ENCODE data around the gene LINC00305. TPM values are rescaled to one million over a fixed set of nuclear protein-coding genes. Genes with fewer than 3 reads are reported as not detected.

The LINC00305 gene
- total and polyA plus RNA-seq, 11 donors: not detected

DNA sequence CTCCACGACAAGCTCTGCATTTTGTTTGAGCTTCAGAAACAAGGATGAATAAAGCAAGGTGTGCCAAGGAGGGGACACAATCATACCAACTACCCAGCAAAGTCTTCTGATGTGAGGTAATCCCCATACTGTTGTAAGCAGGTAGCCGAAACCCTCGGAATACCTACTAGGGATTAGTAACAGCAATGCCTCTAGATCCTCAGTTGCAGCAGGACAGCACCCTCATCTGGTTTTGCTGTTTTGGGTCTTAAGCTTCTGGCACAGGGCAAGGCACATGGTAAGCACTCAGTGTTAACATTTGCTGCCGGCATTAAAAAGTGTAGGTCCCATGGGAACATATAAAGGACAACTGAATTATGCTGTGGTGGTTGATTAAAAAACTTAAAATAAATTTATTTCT lies 16.0 kb upstream of the LINC00305 start:
- Histone ChIP-seq H3K4me3 (no peak overlapping the region), H3K27ac (no peak overlapping the region), H3K36me3 (no peaks in the 10 kb centered on the region), H3K4me1 (no peaks in the 10 kb centered on the region), H3K27me3 (no peaks in the 10 kb centered on the region), H3K9me3 (no peaks in the 10 kb centered on the region)
- DNase-seq (no peak), ATAC-seq (no peak)
- intact Hi-C loops (cut with DNase I): no loop called here
- 86 to 90% (median 89%) methylated on average over 4 of the region's 4 CpGs for WGBS, 4 donors
- TF ChIP-seq, protein P1, sequence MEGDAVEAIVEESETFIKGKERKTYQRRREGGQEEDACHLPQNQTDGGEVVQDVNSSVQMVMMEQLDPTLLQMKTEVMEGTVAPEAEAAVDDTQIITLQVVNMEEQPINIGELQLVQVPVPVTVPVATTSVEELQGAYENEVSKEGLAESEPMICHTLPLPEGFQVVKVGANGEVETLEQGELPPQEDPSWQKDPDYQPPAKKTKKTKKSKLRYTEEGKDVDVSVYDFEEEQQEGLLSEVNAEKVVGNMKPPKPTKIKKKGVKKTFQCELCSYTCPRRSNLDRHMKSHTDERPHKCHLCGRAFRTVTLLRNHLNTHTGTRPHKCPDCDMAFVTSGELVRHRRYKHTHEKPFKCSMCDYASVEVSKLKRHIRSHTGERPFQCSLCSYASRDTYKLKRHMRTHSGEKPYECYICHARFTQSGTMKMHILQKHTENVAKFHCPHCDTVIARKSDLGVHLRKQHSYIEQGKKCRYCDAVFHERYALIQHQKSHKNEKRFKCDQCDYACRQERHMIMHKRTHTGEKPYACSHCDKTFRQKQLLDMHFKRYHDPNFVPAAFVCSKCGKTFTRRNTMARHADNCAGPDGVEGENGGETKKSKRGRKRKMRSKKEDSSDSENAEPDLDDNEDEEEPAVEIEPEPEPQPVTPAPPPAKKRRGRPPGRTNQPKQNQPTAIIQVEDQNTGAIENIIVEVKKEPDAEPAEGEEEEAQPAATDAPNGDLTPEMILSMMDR (IDR thresholded peaks at IDR 0.05): no peak
- no peak for TF ChIP-seq POLR2A (IDR thresholded peaks at IDR 0.05)

DNA sequence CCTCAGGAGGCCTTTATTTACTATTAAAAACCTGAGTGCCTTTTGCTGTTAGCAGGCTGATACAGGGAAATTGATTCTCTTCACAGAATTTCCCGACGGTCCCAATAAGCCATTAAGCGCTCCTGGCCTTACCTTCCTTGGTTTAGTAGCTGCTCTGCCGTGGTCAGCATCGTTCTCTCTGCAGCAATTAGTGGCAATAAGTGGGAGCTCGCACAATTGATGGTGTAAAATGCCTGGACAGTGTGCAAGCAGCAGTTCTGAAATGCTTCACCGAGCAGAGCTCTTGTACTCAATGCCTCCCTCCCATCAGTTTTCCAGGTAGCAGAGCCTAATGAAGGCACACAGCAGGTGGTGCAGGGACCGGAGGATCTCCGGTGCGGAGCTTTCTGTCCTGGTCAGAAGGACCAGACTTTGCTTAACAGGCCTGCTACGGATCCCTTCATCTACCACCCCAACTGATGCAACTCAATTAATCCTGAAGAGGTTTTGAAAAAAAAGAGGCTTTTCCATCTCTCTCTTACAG lies 1.1 kb upstream of the LINC00305 start:
- 87 to 91% (median 89%) methylated on average over 11 of the region's 11 CpGs for WGBS, 4 donors
- H3K36me3 ChIP-seq: no peaks in the 10 kb centered on the region
- intact Hi-C loops (cut with DNase I): no loop called here

DNA sequence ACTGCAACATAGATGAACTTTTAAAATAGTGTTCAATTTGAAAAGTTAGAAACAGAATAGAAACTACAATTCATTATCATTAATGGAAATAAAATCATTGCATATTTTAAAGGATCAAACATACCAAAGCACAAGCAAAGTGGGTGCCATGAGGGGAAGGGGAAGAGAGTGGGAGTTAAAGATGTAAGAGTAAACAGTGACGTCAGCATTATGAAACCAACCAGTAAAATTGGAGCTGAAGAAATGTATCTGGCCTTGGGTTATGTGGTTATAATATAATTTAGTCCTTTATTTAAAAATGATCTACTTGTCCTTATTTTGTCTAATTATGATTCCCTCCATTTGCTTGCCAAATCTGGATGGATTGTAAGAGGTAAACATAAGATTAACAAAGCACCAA lies 6.0 kb downstream of the LINC00305 start:
- intact Hi-C loops (cut with DNase I): no loop called here
- 81 to 91% (median 85%) methylated on average over 1 of the region's 1 CpG for WGBS, 4 donors
- no peaks in the 10 kb centered on the region for H3K9me3 ChIP-seq
- H3K27ac ChIP-seq: no peak overlapping the region
- H3K4me1 ChIP-seq: no peaks in the 10 kb centered on the region
- no peaks in the 10 kb centered on the region for H3K36me3 ChIP-seq
- no peaks in the 10 kb centered on the region for H3K27me3 ChIP-seq
- ATAC-seq (no peak), DNase-seq (no peak)
- no peak overlapping the region for H3K4me3 ChIP-seq
- TF ChIP-seq, protein P1 (IDR thresholded peaks at IDR 0.05): no peak
- no peak for TF ChIP-seq POLR2A (IDR thresholded peaks at IDR 0.05)

More for the DNA sequence above, 1.1 kb upstream of the LINC00305 start:
- no peak for ATAC-seq
- Histone ChIP-seq H3K9me3 (no peaks in the 10 kb centered on the region), H3K27me3 (no peaks in the 10 kb centered on the region), H3K27ac (no peak overlapping the region), H3K4me3 (no peak overlapping the region), H3K4me1 (no peaks in the 10 kb centered on the region)
- no peak for DNase-seq
- no peak for TF ChIP-seq POLR2A (IDR thresholded peaks at IDR 0.05)
- TF ChIP-seq, protein P1 (IDR thresholded peaks at IDR 0.05): no peak

DNA sequence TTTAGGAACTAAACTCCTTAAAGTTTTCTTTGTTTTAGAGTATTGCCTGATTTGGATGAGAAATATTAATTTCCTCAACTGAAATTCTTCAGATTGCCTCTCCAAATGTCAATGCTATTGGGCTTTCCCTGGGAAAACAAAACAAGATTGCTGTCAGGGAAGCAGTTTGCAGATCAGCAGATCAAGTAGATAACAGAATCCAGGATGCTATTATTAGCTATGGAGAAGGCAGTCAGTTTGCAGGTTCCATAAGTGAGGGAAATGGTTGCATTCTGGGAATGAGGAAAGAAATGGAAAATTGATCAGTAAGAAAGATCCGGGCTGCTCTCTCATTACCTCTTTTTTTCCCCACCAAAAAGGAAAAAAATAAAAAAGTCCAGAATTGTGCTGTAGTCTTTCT lies 11.0 kb downstream of the LINC00305 start:
- intact Hi-C loops (cut with DNase I): no loop called here
- Histone ChIP-seq H3K9me3 (no peaks in the 10 kb centered on the region), H3K4me1 (no peaks in the 10 kb centered on the region), H3K4me3 (no peak overlapping the region), H3K36me3 (no peaks in the 10 kb centered on the region), H3K27ac (no peak overlapping the region), H3K27me3 (no peaks in the 10 kb centered on the region)
- ATAC-seq: no peak
- TF ChIP-seq, protein P1 (IDR thresholded peaks at IDR 0.05): no peak
- no peak for TF ChIP-seq POLR2A (IDR thresholded peaks at IDR 0.05)
- DNase-seq: no peak
- 56 to 71% (median 64%) methylated on average over 1 of the region's 1 CpG for WGBS, 4 donors

Data from heart left ventricle (tissue), 16 donors.